GM12878 (cell line): Measurements from ENCODE around the gene ARHGEF37. TPM values are rescaled to one million over a fixed set of nuclear protein-coding genes. Genes with fewer than 3 reads are reported as not detected.

ENCODE experiments used
- ATAC-seq: fragments of 200-7000 bp; cut with Tn5 transposase; 3 replicates; pipeline ENCODE4 v1.9.1; 2020; ENCODE audit warnings: mild to moderate bottlenecking, moderate library complexity
- BruUV-seq: library from RNA; stranded (reverse); fragments of 400-500 nt; replicated peaks from 2 replicates; lab custom pipeline; 2021; lab: Mats Ljungman, UMichigan
- CTCF ChIA-PET: fragments of 300-600 bp; sonication (Branson Sonifier 250); formaldehyde crosslinking; extraction: SDS; loops from one replicate; lab custom pipeline; 2021; ENCODE audit warnings: inconsistent platforms; lab: Yijun Ruan, JAX
- POLR2A ChIA-PET: fragments of 350-600 bp; formaldehyde crosslinking; extraction: SDS; loops from one replicate; lab custom pipeline; 2021; ENCODE audit warnings: inconsistent platforms; lab: Charles Lee
- RAD21 ChIA-PET: fragments of 300-600 bp; sonication (Branson Sonifier 250); formaldehyde crosslinking; loops from one replicate; lab custom pipeline; 2023; ENCODE audit warnings: antibody characterized with exemption; ENCODE audit not compliant: unreplicated experiment; lab: Charles Lee
- SMC1A ChIA-PET: fragments of 300-600 bp; sonication (Branson Sonifier 250); formaldehyde crosslinking; loops from one replicate; lab custom pipeline; 2023; ENCODE audit not compliant: unreplicated experiment, uncharacterized antibody; lab: Charles Lee
- DNase-seq: peaks from one replicate; pipeline ENCODE4 v3.0.0-alpha.2; 2011; ENCODE audit warnings: low read depth, low spot score
- FAIRE-seq: peaks from 3 replicates; lab custom pipeline; 2011; peaks lifted over from hg19 to GRCh38; lab: Jason Lieb, UNC
- H2AFZ ChIP-seq: 2 replicates; pipeline ENCODE4 v1.6.0; 2011; ENCODE audit warnings: low read depth, low read length, control low read depth; ENCODE audit not compliant: control insufficient read depth
- H3K27ac ChIP-seq: 2 replicates; pipeline ENCODE4 v1.5.1; 2011; ENCODE audit warnings: control low read depth; ENCODE audit not compliant: control insufficient read depth, insufficient read depth
- H3K27me3 ChIP-seq, 2 experiments: replicated peaks in 1 of 2; 2 replicates each; pipeline versions ENCODE4 v1.6.0 to v1.6.1; 2011; ENCODE audit warnings: low read length in 1 of 2; ENCODE audit not compliant: control insufficient read depth in 2 of 2, insufficient read depth in 2 of 2
- H3K36me3 ChIP-seq, 2 experiments: 2 replicates each; pipeline ENCODE4 v1.5.1; 2011; ENCODE audit warnings: low read length in 1 of 2; ENCODE audit not compliant: control insufficient read depth in 2 of 2, insufficient read depth in 2 of 2
- H3K4me1 ChIP-seq: 2 replicates; pipeline ENCODE4 v1.6.1; 2011; ENCODE audit warnings: mild to moderate bottlenecking, low read length, moderate library complexity, mixed read lengths; ENCODE audit not compliant: control insufficient read depth, insufficient read depth
- H3K4me2 ChIP-seq: 2 replicates; pipeline ENCODE4 v1.6.0; 2011; ENCODE audit warnings: control low read depth; ENCODE audit not compliant: control insufficient read depth, insufficient read depth
- H3K4me3 ChIP-seq: fragments of 200-600 bp; sonication (generic); 2 replicates; pipeline ENCODE4 v1.5.1; 2016
- H3K79me2 ChIP-seq: 2 replicates; pipeline ENCODE4 v1.6.0; 2011; ENCODE audit warnings: low read length; ENCODE audit not compliant: control insufficient read depth, insufficient read depth
- H3K9ac ChIP-seq: 2 replicates; pipeline ENCODE4 v1.8.0; 2011; ENCODE audit warnings: low read length, control low read depth, mixed read lengths; ENCODE audit not compliant: control insufficient read depth, insufficient read depth
- H3K9me3 ChIP-seq: replicated peaks from 3 replicates; pipeline ENCODE4 v1.5.1; 2011; ENCODE audit warnings: mild to moderate bottlenecking, low read length; ENCODE audit not compliant: control insufficient read depth, insufficient read depth
- H4K20me1 ChIP-seq: 2 replicates; pipeline ENCODE4 v1.6.0; 2011; ENCODE audit not compliant: control insufficient read depth, insufficient read depth
- BCL11A ChIP-seq: IDR thresholded peaks from 2 replicates; pipeline ENCODE4 v1.6.1; 2011; ENCODE audit warnings: low read depth, low read length
- BMI1 ChIP-seq: fragments of 450-650 bp; IDR thresholded peaks from 2 replicates; pipeline ENCODE4 v1.6.1; 2016; ENCODE audit warnings: mild to moderate bottlenecking, moderate library complexity, borderline replicate concordance
- CBX3 ChIP-seq: fragments of 200-600 bp; sonication (generic); IDR thresholded peaks from 2 replicates; pipeline ENCODE4 v1.6.1; 2016; ENCODE audit warnings: low read depth, borderline replicate concordance
- CREB1 ChIP-seq: IDR thresholded peaks from 2 replicates; pipeline ENCODE4 v1.6.1; 2012; ENCODE audit warnings: low read depth, mild to moderate bottlenecking, inconsistent platforms
- IRF3 ChIP-seq: fragments of 450-650 bp; IDR thresholded peaks from 2 replicates; pipeline ENCODE4 v1.6.1; 2014; ENCODE audit warnings: mild to moderate bottlenecking
- LARP7 ChIP-seq: fragments of 450-650 bp; IDR thresholded peaks from 2 replicates; pipeline ENCODE4 v1.6.1; 2017; ENCODE audit warnings: mild to moderate bottlenecking
- MTA2 ChIP-seq: fragments of 450-650 bp; IDR thresholded peaks from 2 replicates; pipeline ENCODE4 v1.6.1; 2016; ENCODE audit warnings: low read depth, mild to moderate bottlenecking, moderate library complexity
- PML ChIP-seq: IDR thresholded peaks from 2 replicates; pipeline ENCODE4 v1.6.1; 2012; ENCODE audit warnings: low read length, inconsistent platforms
- SKIL ChIP-seq: fragments of 450-650 bp; IDR thresholded peaks from 2 replicates; pipeline ENCODE4 v1.6.1; 2017; ENCODE audit warnings: mild to moderate bottlenecking, low read depth, inconsistent platforms; ENCODE audit not compliant: poor library complexity, severe bottlenecking
- SUPT20H ChIP-seq: IDR thresholded peaks from 2 replicates; pipeline ENCODE4 v1.6.1; 2011; ENCODE audit warnings: low read depth, mild to moderate bottlenecking, low read length, moderate library complexity, borderline replicate concordance; ENCODE audit not compliant: control insufficient read depth
- TAF1 ChIP-seq: IDR thresholded peaks from 2 replicates; pipeline ENCODE4 v1.6.1; 2011; ENCODE audit warnings: mild to moderate bottlenecking, low read depth, low read length, borderline replicate concordance
- YY1 ChIP-seq: IDR thresholded peaks from 2 replicates; pipeline ENCODE4 v1.6.1; 2011; ENCODE audit warnings: low read depth, mild to moderate bottlenecking, low read length
- WGBS: methylation state at CpG from one replicate; pipeline ENCODE4 v1.1.6; 2016; ENCODE audit warnings: low lambda C conversion rate; ENCODE audit not compliant: insufficient replicate concordance, insufficient coverage; ENCODE audit errors: missing lambda C conversion rate; 5-methylcytosine and 5-hydroxymethylcytosine counted together
- in situ Hi-C: fragments of 300-500 bp; cut with MboI; formaldehyde crosslinking; loops from 9 replicates; pipeline ENCODE4 v1.14.3; 2018; ENCODE audit warnings: mixed read lengths
- intact Hi-C: fragments of 100-400 bp; cut with micrococcal nuclease; formaldehyde crosslinking; loops from one replicate; pipeline ENCODE4 v1.14.2; 2022; ENCODE audit not compliant: unreplicated experiment
- polyA plus RNA-seq, 11 experiments: library from polyadenylated mRNA; depleted of rRNA in 4 of 11; unstranded in 6 of 11; stranded (reverse) in 5 of 11; fragments of >200 nt; fragmentation: Nextera tagmentation in 4 of 11; fragmentation: Illumina TruSeq in 1 of 11; extraction: Ambion mirVana in 4 of 11; extraction: Trizol in 1 of 11; gene quantifications; 1 replicate in 1 of 11; 2 replicates in 10 of 11; pipeline versions ENCODE4 v1.2.1 to v1.2.3, GENCODE V29; 2011 to 2016; ENCODE audit warnings: inconsistent platforms in 2 of 11, missing spikeins in 2 of 11, low read depth in 1 of 11
- total RNA-seq, 4 experiments: library from RNA; depleted of rRNA in 3 of 4; stranded (reverse); fragments of >200 nt in 3 of 4; fragmentation: Illumina TruSeq in 1 of 4; extraction: Trizol in 1 of 4; gene quantifications; 2 replicates each; pipeline versions ENCODE4 v1.2.1 to v1.2.3, GENCODE V29; 2013 to 2021

ARHGEF37 gene
- total and polyA plus RNA-seq, 10 of the 15 experiments (the other 5 are each of a cell fraction or from before 2014, with no cell fraction given): 0.16 to 1.1 (median 0.63) TPM

GRCh38 chr5:149652697-149653096, 71.4 kb downstream of the ARHGEF37 start:
- no peaks in the 10 kb centered on the region for H3K36me3 ChIP-seq
- 95% methylated on average over 2 of the region's 2 CpGs for WGBS
- H2AFZ ChIP-seq: no peak overlapping the region
- peaks cover 6% of the 10 kb centered on the region; the same call in 2 of the 3 replicates for H3K9me3 ChIP-seq
- H3K79me2 ChIP-seq: no peaks in the 10 kb centered on the region
- in situ Hi-C loops: no loop called here
- no peaks in the 10 kb centered on the region for H4K20me1 ChIP-seq
- TF ChIP-seq YY1: no peak
- TF ChIP-seq BCL11A: no peak
- no peak for TF ChIP-seq PML
- no peak for TF ChIP-seq MTA2
- ChIA-PET RAD21 (interaction anchor here (1.0 to 2.1 kb wide), 6 partner anchors 12 to 200 kb away, joined by 3 to 8 read pairs (median 4); partner anchors contain the start of gene PPARGC1B), SMC1A (interaction anchor here (0.7 to 2.0 kb wide), 11 partner anchors 10 to 337 kb away, joined by 3 to 8 read pairs (median 3); no protein-coding TSS in a partner anchor), POLR2A (no interaction called here), CTCF (interaction anchor here (0.6 to 2.1 kb wide), 12 partner anchors 10 to 200 kb away, joined by 3 to 17 read pairs (median 3); no protein-coding TSS in a partner anchor)
- no peaks in the 10 kb centered on the region for H3K27me3 ChIP-seq
- no peak overlapping the region for H3K27ac ChIP-seq
- ATAC-seq: peak; percentile 16; the same call in 1 of the 3 replicates
- H3K4me2 ChIP-seq: no peak overlapping the region
- BruUV-seq: no TSS peak
- intact Hi-C loops: no loop called here
- H3K4me3 ChIP-seq: no peak overlapping the region
- DNase-seq: no peak
- H3K4me1 ChIP-seq: no peaks in the 10 kb centered on the region
- no peak for FAIRE-seq
- H3K9ac ChIP-seq: no peak overlapping the region

- in situ Hi-C loops: no loop called here
- BruUV-seq: no TSS peak
- peaks cover 6% of the 10 kb centered on the region; the same call in 2 of the 3 replicates for H3K9me3 ChIP-seq
- no peaks in the 10 kb centered on the region for H3K79me2 ChIP-seq
- H3K4me2 ChIP-seq: no peak overlapping the region
- POLR2A ChIA-PET: interaction anchor here (0.9 kb wide), 1 partner anchor 10 kb away, joined by 3 read pairs; no protein-coding TSS in a partner anchor
- H3K27ac ChIP-seq: no peak overlapping the region
- FAIRE-seq (no peak), DNase-seq (no peak), ATAC-seq (peak; percentile 45)
- SMC1A ChIA-PET: interaction anchor here (0.6 to 1.5 kb wide), 4 partner anchors 11 to 220 kb away, joined by 3 to 4 read pairs (median 4); no protein-coding TSS in a partner anchor
- H3K27me3 ChIP-seq: no peaks in the 10 kb centered on the region; a peak in 1 of 4 replicates
- RAD21 ChIA-PET: interaction anchor here (0.6 to 1.1 kb wide), 4 partner anchors 10 to 122 kb away, joined by 3 to 5 read pairs (median 3); no protein-coding TSS in a partner anchor
- intact Hi-C loops: no loop called here
- no peaks in the 10 kb centered on the region for H3K4me1 ChIP-seq
- no peak overlapping the region for H2AFZ ChIP-seq
- no peaks in the 10 kb centered on the region for H3K36me3 ChIP-seq
- 12% methylated on average over 3 of the region's 3 CpGs for WGBS
- H3K9ac ChIP-seq: no peak overlapping the region
- TF ChIP-seq LARP7 (no peak), BMI1 (no peak), CBX3 (no peak), CREB1 (no peak), SKIL (no peak), TAF1 (no peak), IRF3 (no peak), SUPT20H (no peak)
- H3K4me3 ChIP-seq: no peak overlapping the region
- CTCF ChIA-PET: interaction anchor here (1.0 to 1.4 kb wide), 6 partner anchors 13 to 198 kb away, joined by 3 to 8 read pairs (median 3); no protein-coding TSS in a partner anchor
- H4K20me1 ChIP-seq: no peaks in the 10 kb centered on the region
Measured at GRCh38 chr5:149654231-149654630, 72.9 kb downstream of the ARHGEF37 start.
